ENCODE measurements around the gene GALM. TPM values are rescaled to one million over a fixed set of nuclear protein-coding genes. Genes with fewer than 3 reads are reported as not detected.

GALM gene
- total and polyA plus RNA-seq, 2 donors (not counting 3 experiments of a cell fraction or from before 2014, with no cell fraction given): 4.8 to 6.1 TPM

DNA sequence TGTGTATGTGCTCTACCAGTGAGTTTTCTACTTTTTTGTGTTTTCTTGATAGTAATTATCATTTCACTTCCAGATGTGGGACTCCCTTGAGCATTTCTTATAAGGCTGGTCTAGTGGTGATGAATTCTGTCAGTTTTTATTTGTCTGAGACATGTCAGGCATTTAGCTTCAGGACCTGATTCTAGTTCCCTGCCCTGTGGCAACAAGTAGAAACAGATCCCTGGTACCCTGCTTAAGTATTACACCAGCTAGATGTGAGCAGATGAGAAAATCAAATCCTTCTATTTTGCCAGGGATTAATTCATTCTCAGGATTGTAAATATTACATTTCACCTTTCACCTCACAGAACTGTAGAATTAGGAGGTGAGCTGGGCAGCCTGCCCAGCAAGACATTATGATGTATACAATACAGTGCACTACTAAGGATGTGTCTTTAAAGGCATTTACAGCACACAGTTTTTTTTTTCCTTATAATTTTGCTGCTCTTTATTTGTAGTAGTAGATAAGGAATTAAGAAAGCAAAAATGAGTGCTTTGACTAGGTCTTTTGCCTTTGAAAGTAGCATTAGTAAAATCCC lies 35.1 kb downstream of the GALM start:
- H3K4me3 ChIP-seq (replicated peaks in 1 of 3; ENCODE audit: insufficient read depth in 1 of 3, low read depth in 1 of 3, low read length in 3 of 3): no peak overlapping the region
- no peak for TF ChIP-seq FOS (IDR thresholded peaks at IDR 0.05; ENCODE audit: borderline replicate concordance, insufficient read depth, low read length)
- TF ChIP-seq, protein P1, sequence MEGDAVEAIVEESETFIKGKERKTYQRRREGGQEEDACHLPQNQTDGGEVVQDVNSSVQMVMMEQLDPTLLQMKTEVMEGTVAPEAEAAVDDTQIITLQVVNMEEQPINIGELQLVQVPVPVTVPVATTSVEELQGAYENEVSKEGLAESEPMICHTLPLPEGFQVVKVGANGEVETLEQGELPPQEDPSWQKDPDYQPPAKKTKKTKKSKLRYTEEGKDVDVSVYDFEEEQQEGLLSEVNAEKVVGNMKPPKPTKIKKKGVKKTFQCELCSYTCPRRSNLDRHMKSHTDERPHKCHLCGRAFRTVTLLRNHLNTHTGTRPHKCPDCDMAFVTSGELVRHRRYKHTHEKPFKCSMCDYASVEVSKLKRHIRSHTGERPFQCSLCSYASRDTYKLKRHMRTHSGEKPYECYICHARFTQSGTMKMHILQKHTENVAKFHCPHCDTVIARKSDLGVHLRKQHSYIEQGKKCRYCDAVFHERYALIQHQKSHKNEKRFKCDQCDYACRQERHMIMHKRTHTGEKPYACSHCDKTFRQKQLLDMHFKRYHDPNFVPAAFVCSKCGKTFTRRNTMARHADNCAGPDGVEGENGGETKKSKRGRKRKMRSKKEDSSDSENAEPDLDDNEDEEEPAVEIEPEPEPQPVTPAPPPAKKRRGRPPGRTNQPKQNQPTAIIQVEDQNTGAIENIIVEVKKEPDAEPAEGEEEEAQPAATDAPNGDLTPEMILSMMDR (IDR thresholded peaks at IDR 0.05; ENCODE audit: extremely low read depth in 1 of 2, insufficient read depth in 1 of 2, low read depth in 1 of 2, low read length in 2 of 2): no peak
- no peak for TF ChIP-seq GATA2 (IDR thresholded peaks at IDR 0.05; ENCODE audit: insufficient read depth, insufficient read length, low read depth, low read length)
- no peak for TF ChIP-seq MYC (IDR thresholded peaks at IDR 0.05; ENCODE audit: low read depth, low read length)
- TF ChIP-seq POLR2A (IDR thresholded peaks at IDR 0.05; ENCODE audit: low read depth, low read length): no peak
- TF ChIP-seq MAX (IDR thresholded peaks at IDR 0.05; ENCODE audit: insufficient read depth, insufficient read length): no peak
- TF ChIP-seq POLR2AphosphoS5 (IDR thresholded peaks at IDR 0.05; ENCODE audit: insufficient read depth, low read depth, low read length): no peak
- no peak for TF ChIP-seq EZH2 (IDR thresholded peaks at IDR 0.05; ENCODE audit: borderline replicate concordance, low read depth, low read length, severe bottlenecking)
- TF ChIP-seq JUN (IDR thresholded peaks at IDR 0.05; ENCODE audit: borderline replicate concordance, insufficient read depth, insufficient read length, low read depth): no peak
- H3K9me3 ChIP-seq (replicated peaks; ENCODE audit: control insufficient read depth, insufficient read depth, low read length): no peaks in the 10 kb centered on the region
- ChIA-PET POLR2A (no interaction called here), CTCF (no interaction called here)
- DNase-seq (ENCODE audit: low read depth, low spot score) (no peak), FAIRE-seq (no peak)
- H3K79me2 ChIP-seq (ENCODE audit: control insufficient read depth, insufficient read depth, low read length): no peaks in the 10 kb centered on the region
- no peaks in the 10 kb centered on the region for H3K36me3 ChIP-seq (ENCODE audit: control insufficient read depth in 2 of 2, extremely low read depth in 1 of 2, insufficient read depth in 2 of 2, low read length in 2 of 2)
- H2AFZ ChIP-seq (ENCODE audit: low read depth, low read length): no peak overlapping the region
- intact Hi-C loops (cut with micrococcal nuclease): no loop called here
- no peak overlapping the region for H3K4me2 ChIP-seq (ENCODE audit: insufficient read depth, low read length)
- no peaks in the 10 kb centered on the region for H3K9me1 ChIP-seq (replicated peaks; ENCODE audit: control insufficient read depth, extremely low read depth, insufficient read depth, low read length)
- no TSS peak for BruUV-seq (replicated peaks)
- H4K20me1 ChIP-seq (replicated peaks; ENCODE audit: control insufficient read depth, extremely low read depth, insufficient read depth, low read length): no peaks in the 10 kb centered on the region
- H3K9ac ChIP-seq (replicated peaks; ENCODE audit: extremely low read depth, insufficient read depth, low read length): no peak overlapping the region
- dilution Hi-C loops (cut with MboI; ENCODE audit: extremely low pct_ligation_motif_present, low sequenced_read_pairs): no loop called here
- no peaks in the 10 kb centered on the region for H3K4me1 ChIP-seq (ENCODE audit: control insufficient read depth, extremely low read depth, insufficient read depth, low read length)
- no peak overlapping the region for H3K27ac ChIP-seq (ENCODE audit: insufficient read depth, low read depth, low read length)
- H3K27me3 ChIP-seq (ENCODE audit: control insufficient read depth in 2 of 2, insufficient read depth in 2 of 2, low read length in 2 of 2): no peaks in the 10 kb centered on the region

All from endothelial cell of umbilical vein (primary cell).